HG03460 (cell line): Measurements from ENCODE around the gene ZNF66.
"Not testable (repeated sequence)": the region's sequence is repeated elsewhere in the genome, so short reads cannot be mapped to it uniquely, and the experiment has no call there.

Experiments
- ATAC-seq: cut with Tn5 transposase; IDR thresholded peaks from one replicate; pipeline ENCODE4 v1.9.1; 2021; ENCODE audit not compliant: unreplicated experiment

ZNF66 gene

DNA sequence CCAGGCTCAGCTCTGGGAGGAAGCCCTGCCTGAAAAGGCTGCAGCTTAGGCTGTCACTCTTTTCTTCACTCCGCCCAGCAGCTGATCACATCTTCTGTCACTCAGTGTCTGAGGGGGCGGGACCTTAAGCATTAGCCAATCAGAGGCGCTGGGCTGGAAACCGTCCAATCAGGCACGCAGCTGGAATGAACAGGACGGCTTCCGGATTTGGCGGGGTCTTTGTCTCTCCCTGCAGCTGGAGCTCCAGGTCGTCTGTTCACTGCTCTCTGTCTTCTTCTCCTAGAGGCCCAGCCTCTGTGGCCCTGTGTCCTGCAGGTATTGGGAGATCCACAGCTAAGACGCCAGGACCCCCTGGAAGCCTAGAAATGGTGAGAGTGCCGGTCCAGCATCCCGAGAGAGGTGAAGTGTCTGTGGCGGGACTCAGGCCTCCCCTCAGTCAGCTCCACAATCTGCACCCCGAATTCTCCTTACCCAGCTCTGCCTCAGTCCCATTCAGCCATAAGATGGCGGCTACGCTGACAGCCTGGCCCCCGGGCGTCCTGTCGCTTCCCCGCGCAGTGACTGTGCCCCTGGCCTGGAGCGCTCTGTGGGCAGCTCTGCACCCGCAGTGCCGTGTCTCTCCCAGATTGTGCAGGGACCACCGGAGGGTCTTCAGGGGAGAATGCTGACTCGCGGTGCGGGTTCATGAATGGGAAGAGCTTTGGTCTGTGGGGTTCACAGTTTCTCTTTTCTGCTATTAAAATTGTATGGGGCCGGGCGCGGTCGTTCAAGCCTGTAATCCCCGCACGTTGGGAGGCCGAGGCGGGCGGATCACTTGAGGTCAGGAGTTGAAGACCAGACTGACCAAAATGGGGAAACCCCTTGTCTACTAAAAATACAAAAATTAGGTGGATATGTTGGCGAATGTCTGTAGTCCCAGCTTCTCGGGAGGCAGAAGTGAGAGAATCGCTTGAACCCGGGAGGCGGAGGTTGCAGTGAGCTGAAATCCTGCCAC lies at the start of gene ZNF66:
Gene ZNF66 (plus strand): TSS at position 222 of the 994 bp plus-strand sequence. CDS start 144 bp downstream, at position 366.
- ATAC-seq = peak; percentile 98

DNA sequence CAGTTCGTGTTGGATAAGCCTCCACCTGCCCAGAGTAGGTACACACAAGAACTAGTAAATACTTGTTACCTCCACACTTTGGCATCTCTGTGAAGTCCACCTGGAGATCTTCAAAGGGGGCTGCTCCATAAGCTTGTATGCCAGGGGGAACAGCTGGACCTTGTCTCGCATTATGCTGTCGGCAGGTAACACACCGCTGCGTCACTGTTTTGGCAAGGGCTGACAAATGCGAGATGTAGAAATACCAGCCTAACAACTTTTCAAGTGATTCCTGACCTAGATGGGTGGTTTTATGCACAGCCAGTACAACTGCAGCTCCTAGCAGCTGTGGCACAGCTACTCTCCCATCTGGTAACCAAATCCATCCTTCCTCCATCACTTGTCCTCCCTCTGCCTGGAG lies 25.9 kb upstream of the ZNF66 start:
- ATAC-seq = not testable (repeated sequence)

DNA sequence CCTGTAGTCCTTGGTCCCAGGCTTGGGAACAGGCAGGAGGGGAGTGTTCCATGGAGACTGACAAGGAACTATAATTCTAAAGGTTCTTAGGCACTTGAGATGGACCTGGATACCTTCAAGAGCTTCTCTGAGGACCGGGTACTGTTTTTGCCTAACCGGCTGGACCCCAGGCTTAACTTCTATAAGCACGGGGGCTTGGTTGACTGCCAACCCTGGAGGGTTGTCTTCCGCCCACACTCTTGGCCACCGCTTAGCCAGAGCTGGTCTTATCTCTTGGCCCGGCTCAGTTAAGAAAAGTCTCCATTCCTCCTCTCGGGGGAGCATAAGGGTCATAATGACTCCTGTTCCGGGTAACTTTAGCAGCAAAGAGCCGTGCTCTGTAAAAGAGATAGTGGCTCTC lies 23.8 kb upstream of the ZNF66 start:
- ATAC-seq = not testable (repeated sequence)

DNA sequence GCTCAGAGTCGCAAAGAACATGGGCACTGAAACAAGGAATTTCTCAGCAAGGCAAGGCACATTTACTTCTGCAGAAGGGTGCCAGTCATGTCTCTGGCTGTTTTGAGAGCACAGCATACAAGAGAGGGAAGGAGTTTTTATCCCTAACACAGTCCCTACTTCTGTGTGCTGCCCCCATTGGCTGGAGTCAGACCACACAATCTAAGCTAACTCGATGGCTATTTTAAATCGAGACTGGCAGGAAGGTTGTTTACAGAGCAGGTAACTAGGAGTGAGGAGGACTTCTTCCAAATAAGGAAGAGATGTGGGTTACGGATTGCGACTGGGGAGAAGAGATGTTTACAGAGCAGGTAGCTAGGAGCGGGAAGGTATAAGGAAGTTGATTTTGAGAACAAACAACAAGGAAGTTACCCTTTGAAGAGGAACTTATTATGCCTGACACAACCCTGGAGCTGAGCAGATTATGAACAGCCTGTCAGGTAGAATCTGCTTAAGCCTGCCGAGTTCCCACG lies 6.8 kb upstream of the ZNF66 start:
- ATAC-seq = not testable (repeated sequence)

DNA sequence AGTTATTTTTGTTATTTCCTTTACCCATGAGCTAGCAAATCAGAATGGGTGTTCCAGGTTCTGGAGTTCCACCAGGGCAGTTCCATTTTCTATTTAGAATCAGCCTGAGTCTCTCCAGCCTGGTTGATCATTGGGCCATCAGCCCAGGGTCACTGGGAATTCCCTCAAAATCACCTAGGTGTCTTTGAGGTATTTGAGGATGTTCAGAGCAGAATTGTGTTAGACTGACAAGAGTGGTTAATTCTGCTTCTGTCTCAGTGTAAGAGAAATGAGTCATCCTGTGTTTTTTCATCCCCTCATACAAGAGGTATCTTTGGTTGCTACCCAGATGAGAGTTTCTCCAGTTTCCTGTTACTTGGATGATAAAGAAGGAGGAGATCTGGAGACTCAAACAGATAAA lies 11.7 kb downstream of the ZNF66 start:
- no peak for ATAC-seq

DNA sequence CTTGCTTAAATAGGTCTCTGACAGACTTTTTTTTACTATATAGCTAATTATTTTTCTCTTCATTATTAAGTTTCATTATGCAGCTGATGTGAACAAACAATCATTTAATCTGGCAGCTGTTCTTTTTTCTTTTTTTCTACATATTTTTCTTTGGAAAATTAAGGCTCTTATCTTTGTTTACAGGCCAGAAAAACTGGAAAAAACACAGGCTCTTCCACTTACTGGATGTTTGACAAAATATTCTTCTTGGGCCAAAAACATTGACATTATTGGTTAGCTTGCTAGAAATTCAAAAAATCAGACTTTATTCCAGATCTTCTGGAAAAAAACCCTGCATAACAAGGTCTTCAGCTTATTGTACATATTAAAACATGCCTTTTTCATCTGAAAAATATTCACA lies 15.7 kb downstream of the ZNF66 start:
- no peak for ATAC-seq

DNA sequence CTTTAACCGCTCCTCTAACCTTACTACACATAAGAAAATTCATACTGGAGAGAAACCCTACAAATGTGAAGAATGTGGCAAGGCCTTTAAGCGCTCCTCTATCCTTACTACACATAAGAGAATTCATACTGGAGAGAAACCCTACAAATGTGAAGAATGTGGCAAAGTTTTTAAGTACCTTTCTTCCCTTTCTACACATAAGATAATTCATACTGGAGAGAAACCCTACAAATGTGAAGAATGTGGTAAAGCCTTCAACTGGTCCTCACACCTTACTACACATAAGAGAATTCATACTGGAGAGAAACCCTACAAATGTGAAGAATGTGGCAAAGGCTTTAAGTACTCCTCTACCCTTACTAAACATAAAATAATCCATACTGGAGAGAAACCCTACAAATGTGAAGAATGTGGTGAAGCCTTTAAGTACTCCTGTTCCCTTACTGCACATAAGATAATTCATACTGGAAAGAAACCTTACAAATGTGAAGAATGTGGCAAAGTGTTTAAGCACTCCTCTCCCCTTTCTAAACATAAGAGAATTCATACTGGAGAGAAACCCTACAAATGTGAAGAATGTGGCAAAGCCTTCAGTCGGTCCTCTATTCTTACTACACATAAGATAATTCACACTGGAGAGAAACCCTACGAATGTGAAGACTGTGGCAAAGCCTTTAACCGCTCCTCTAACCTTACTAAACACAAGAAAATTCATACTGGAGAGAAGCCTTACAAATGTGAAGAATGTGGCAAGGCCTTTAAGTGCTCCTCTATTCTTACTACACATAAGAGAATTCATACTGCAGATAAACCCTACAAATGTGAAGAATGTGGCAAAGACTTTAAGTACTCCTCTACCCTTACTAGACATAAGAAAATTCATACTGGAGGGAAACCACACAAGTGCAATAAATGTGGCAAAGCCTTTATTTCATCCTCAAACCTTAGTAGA lies 30.5 kb downstream of the ZNF66 start:
- ATAC-seq = not testable (repeated sequence)

DNA sequence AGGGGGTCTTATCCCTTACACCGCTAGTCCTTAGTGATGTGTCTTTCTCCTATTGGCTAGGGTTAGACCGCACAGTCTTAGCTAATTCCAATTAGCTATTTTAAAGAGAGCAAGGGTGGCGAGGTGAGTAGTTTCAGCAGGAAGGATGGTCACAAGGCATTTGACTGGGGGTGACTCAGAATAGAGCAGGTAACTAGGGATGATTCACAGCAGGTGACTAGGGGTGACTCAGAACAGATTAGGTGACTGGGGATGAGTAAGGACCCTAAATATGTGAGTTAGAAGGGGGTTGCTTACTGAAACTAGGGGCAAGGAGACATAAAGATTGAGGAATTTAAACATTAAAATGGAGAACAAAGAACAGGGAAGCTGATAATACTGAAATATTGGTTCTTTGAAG lies 64.3 kb downstream of the ZNF66 start:
- ATAC-seq = no peak
